Chondrocyte (in vitro differentiated cells): ENCODE measurements around the gene UNC5B. TPM values are rescaled to one million over a fixed set of nuclear protein-coding genes. Genes with fewer than 3 reads are reported as not detected.

Experiments used
- DNase-seq: peaks from one replicate; pipeline ENCODE4 v3.0.0; 2021; ENCODE audit warnings: mixed read lengths, low spot score
- H3K27ac Mint-ChIP-seq: one replicate; pipeline ENCODE4 v1.8.0; 2021; ENCODE audit warnings: mild to moderate bottlenecking, moderate library complexity, mixed read lengths; ENCODE audit not compliant: unreplicated experiment
- H3K27me3 Mint-ChIP-seq: 2 replicates; pipeline ENCODE4 v1.8.0; 2021; ENCODE audit warnings: low read depth, mixed read lengths
- H3K36me3 Mint-ChIP-seq: 2 replicates; pipeline ENCODE4 v1.8.0; 2021; ENCODE audit warnings: low read depth, mixed read lengths
- H3K4me1 Mint-ChIP-seq: 2 replicates; pipeline ENCODE4 v1.8.0; 2021; ENCODE audit warnings: low read depth, mild to moderate bottlenecking, mixed read lengths
- H3K4me3 Mint-ChIP-seq: one replicate; pipeline ENCODE4 v1.8.0; 2021; ENCODE audit warnings: mild to moderate bottlenecking, moderate library complexity, mixed read lengths; ENCODE audit not compliant: unreplicated experiment
- H3K9me3 Mint-ChIP-seq: 2 replicates; pipeline ENCODE4 v1.8.0; 2021; ENCODE audit warnings: low read depth, mixed read lengths
- total RNA-seq: library from RNA; stranded (reverse); gene quantifications from 3 replicates; pipeline ENCODE4 v1.2.1, GENCODE V29; 2021
- TF ChIP-seq, protein P1 (sequence below): fragments of 200-600 bp; sonication (generic); IDR thresholded peaks from 2 replicates; pipeline ENCODE4 v1.5.0; 2021; ENCODE audit warnings: antibody characterized with exemption, mild to moderate bottlenecking, moderate library complexity

Gene UNC5B
- total RNA-seq, 1 donor from 2014 or later, result 57.9 TPM

DNA sequence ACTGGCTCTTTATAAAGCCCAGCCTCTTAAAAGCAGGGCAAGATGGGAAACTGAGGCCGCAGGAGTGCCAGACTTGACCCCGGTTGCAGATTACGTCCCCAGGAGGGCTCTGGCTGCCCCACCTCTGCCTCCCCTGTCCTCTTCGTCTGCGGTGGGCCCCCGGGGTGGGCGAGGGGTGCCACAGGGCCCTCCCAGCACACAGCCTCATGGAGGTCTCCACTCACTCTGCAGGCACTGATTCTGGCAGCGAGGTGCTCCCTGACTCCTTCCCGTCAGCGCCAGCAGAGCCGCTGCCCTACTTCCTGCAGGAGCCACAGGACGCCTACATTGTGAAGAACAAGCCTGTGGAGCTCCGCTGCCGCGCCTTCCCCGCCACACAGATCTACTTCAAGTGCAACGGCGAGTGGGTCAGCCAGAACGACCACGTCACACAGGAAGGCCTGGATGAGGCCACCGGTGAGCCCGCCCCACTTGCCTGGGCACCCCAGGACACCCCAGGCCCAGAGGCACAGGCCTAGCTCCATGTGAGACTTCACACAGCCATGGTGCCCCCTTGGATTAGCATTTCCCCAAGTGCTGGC is 67.3 kb downstream of the UNC5B start:
- TF ChIP-seq, protein P1, sequence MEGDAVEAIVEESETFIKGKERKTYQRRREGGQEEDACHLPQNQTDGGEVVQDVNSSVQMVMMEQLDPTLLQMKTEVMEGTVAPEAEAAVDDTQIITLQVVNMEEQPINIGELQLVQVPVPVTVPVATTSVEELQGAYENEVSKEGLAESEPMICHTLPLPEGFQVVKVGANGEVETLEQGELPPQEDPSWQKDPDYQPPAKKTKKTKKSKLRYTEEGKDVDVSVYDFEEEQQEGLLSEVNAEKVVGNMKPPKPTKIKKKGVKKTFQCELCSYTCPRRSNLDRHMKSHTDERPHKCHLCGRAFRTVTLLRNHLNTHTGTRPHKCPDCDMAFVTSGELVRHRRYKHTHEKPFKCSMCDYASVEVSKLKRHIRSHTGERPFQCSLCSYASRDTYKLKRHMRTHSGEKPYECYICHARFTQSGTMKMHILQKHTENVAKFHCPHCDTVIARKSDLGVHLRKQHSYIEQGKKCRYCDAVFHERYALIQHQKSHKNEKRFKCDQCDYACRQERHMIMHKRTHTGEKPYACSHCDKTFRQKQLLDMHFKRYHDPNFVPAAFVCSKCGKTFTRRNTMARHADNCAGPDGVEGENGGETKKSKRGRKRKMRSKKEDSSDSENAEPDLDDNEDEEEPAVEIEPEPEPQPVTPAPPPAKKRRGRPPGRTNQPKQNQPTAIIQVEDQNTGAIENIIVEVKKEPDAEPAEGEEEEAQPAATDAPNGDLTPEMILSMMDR, result no peak
- peaks cover 7% of the 10 kb centered on the region for H3K4me1 Mint-ChIP-seq
- no peak overlapping the region for H3K4me3 Mint-ChIP-seq
- no peak overlapping the region for H3K27ac Mint-ChIP-seq
- H3K36me3 Mint-ChIP-seq, result peaks cover 12% of the 10 kb centered on the region
- DNase-seq, result peak; percentile 81
- H3K9me3 Mint-ChIP-seq, result no peaks in the 10 kb centered on the region
- H3K27me3 Mint-ChIP-seq, result no peaks in the 10 kb centered on the region

DNA sequence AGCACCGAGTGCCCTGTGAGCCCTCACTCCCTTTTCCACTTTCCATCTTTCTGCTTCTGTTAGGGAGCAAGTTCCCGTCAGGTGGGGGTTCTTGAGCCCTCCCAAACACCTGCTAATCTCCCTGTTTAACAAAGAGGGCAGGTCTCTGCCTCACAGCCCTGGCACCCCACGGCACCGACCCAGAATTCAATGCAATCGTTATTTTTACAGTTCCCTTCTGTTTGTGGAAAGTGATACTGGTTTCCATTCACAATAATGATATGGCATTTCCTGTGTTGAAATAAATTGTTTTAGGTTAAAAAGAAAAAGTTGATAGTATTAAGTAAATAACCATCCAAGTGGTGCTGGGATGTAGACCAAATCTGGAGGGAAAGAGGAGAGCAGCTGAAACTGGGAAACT is 67.8 kb downstream of the UNC5B start:
- Mint-ChIP-seq H3K4me1 (peaks cover 2% of the 10 kb centered on the region), H3K4me3 (no peak overlapping the region), H3K27me3 (no peaks in the 10 kb centered on the region), H3K9me3 (no peaks in the 10 kb centered on the region), H3K27ac (no peak overlapping the region), H3K36me3 (peaks cover 12% of the 10 kb centered on the region)
- no peak for DNase-seq
- TF ChIP-seq, protein P1, result no peak

DNA sequence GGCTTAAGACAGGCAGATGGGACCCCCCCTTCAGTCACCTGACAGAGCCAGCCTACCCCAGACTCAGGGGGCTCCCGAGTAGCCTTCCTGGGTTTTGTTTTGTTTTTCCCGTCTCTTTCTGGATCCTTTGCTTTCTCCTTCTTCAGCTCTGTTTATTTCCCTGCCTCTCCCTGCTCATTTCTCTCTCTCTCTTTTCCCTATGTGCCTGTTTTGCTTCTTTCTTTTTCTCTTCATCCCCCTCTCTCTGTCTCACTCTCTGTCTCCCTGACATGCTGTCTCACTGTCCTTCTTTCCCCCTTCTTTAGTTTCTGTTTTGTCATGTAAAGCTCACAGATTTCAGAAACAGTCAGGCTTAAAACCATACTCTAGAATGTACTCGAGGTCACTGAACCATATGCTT is 68.5 kb downstream of the UNC5B start:
- no peak overlapping the region for H3K4me3 Mint-ChIP-seq
- H3K27me3 Mint-ChIP-seq, result no peaks in the 10 kb centered on the region
- H3K27ac Mint-ChIP-seq, result no peak overlapping the region
- H3K36me3 Mint-ChIP-seq, result peaks cover 12% of the 10 kb centered on the region
- TF ChIP-seq, protein P1, result no peak
- no peak for DNase-seq
- no peaks in the 10 kb centered on the region for H3K4me1 Mint-ChIP-seq
- H3K9me3 Mint-ChIP-seq, result no peaks in the 10 kb centered on the region

DNA sequence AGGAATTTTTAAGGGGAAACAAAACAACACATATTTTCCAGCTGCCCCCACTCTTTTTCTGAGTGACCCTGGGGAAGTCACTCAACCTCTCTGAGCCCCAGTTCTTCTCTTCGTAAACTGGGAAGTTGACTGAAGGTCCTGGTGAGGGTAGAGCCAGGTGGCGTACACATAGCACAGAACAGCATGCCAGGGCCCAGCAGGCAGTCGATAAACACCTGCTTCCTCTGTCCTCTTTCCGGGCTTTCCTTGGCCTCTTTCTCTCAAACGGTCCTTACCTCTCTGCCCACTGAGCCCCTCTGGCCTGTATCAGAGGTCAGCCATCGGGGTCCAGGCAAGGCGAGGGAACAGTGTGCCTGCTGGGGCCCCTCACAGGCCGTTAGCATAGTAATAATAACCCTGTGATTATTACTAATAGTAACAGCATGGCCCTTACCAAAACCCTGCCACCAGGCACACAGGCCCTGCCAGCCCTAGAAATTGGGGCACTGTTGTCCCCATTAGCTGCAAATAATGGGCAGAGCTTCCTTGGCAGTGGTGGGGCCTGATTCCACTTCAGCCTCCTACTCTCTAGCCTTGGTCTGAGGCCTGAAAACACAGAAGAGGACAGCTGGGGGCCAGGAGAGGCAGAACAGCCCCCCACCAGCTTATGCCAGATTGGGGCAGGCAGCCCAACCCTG is 69.4 kb downstream of the UNC5B start:
- Mint-ChIP-seq H3K4me1 (no peaks in the 10 kb centered on the region), H3K4me3 (no peak overlapping the region), H3K27me3 (no peaks in the 10 kb centered on the region), H3K9me3 (no peaks in the 10 kb centered on the region), H3K27ac (no peak overlapping the region), H3K36me3 (peaks cover 16% of the 10 kb centered on the region)
- TF ChIP-seq, protein P1, result no peak
- DNase-seq, result no peak

DNA sequence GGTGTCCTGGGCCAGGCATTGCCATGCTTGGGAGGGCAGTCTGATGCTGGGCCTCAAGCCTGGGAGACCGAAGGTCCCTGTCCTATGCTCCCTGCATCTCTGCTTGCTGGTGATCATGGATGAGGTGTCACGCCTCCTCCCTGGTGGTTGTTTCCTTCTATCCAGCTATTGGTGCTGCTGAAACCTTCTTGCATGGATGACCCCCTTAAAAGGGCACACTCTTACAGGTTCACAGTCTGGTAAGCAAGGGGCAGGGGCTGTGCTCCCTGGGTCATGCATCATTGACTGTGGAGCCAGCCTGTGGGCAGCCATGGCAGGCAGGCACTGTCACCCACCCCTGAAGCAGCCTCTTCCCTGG is 69.9 kb downstream of the UNC5B start:
- Mint-ChIP-seq H3K27me3 (no peaks in the 10 kb centered on the region), H3K27ac (no peak overlapping the region), H3K4me1 (no peaks in the 10 kb centered on the region), H3K4me3 (no peak overlapping the region), H3K36me3 (peaks cover 16% of the 10 kb centered on the region), H3K9me3 (no peaks in the 10 kb centered on the region)
- TF ChIP-seq, protein P1, result no peak
- DNase-seq, result no peak
